ENCODE data around the gene IRX4.

Gene IRX4

GRCh38 chr5:1891391-1891790 lies 8.7 kb upstream of the IRX4 start:
- DNase-seq (ENCODE audit: low read depth) = no peak

GRCh38 chr5:1890296-1890695 lies 7.6 kb upstream of the IRX4 start:
- no peak for DNase-seq (ENCODE audit: low read depth)

GRCh38 chr5:1889321-1890065 lies 6.8 kb upstream of the IRX4 start:
- DNase-seq (ENCODE audit: low read depth) = no peak

- DNase-seq (ENCODE audit: low read depth) = no peak
Measured at GRCh38 chr5:1888541-1889251, 6.0 kb upstream of the IRX4 start.

- DNase-seq (ENCODE audit: low read depth) = no peak
Measured at GRCh38 chr5:1887588-1888360, 5.0 kb upstream of the IRX4 start.

GRCh38 chr5:1886846-1887587 lies 4.3 kb upstream of the IRX4 start:
- no peak for DNase-seq (ENCODE audit: low read depth)

GRCh38 chr5:1885868-1886845 lies 3.4 kb upstream of the IRX4 start:
- no peak for DNase-seq (ENCODE audit: low read depth)

GRCh38 chr5:1885404-1885755 lies 2.7 kb upstream of the IRX4 start:
- DNase-seq (ENCODE audit: low read depth) = no peak

GRCh38 chr5:1884678-1885403 lies 2.1 kb upstream of the IRX4 start:
- DNase-seq (ENCODE audit: low read depth) = no peak

GRCh38 chr5:1883925-1884677 lies 1.4 kb upstream of the IRX4 start:
- DNase-seq (ENCODE audit: low read depth) = no peak

GRCh38 chr5:1883120-1883924 lies 597 bp upstream of the IRX4 start:
- no peak for DNase-seq (ENCODE audit: low read depth)

GRCh38 chr5:1881731-1882336 lies 891 bp downstream of the IRX4 start:
- no peak for DNase-seq (ENCODE audit: low read depth)

GRCh38 chr5:1881098-1881572 lies 1.6 kb downstream of the IRX4 start:
- DNase-seq (ENCODE audit: low read depth) = no peak

- no peak for DNase-seq (ENCODE audit: low read depth)
Measured at GRCh38 chr5:1880377-1881025, 2.2 kb downstream of the IRX4 start.

- DNase-seq (ENCODE audit: low read depth) = no peak
Measured at GRCh38 chr5:1879292-1880263, 3.1 kb downstream of the IRX4 start.

- no peak for DNase-seq (ENCODE audit: low read depth)
Measured at GRCh38 chr5:1878050-1878849, 4.5 kb downstream of the IRX4 start.

Data from fibroblast of the conjunctiva (primary cell).